GM12892 (cell line): ENCODE data around the gene WASHC3.

Experiments
- POLR2A ChIP-seq: IDR thresholded peaks from 2 replicates; pipeline ENCODE4 v1.6.1; 2011; ENCODE audit warnings: low read depth, low read length, control low read depth
- TAF1 ChIP-seq: IDR thresholded peaks from 2 replicates; pipeline ENCODE4 v1.6.1; 2011; ENCODE audit warnings: low read depth, mild to moderate bottlenecking, control low read depth, low read length, borderline replicate concordance

- TF ChIP-seq TAF1 (no peak), POLR2A (no peak)
These were observed 10.9 kb downstream of the WASHC3 start for GRCh38 chr12:102050660-102051430.
